ENCODE data around the gene SYMPK.

GRCh38 chr19:45774765-45775164 is 88.2 kb downstream of the SYMPK start:
- TF ChIP-seq CTCF (IDR thresholded peaks at IDR 0.05; ENCODE audit: low read depth, low read length, poor library complexity, severe bottlenecking) (no peak), EZH2phosphoT487 (IDR thresholded peaks at IDR 0.05; ENCODE audit: borderline replicate concordance, low read length) (no peak)

Data from DOHH2 (cell line).